Suprapubic skin (tissue), 3 donors: ENCODE measurements around the gene PRSS22.

ENCODE experiments used
- POLR2A ChIP-seq, 2 donors: fragments of 450-650 bp; IDR thresholded peaks; one replicate each; pipeline ENCODE4 v1.6.1; 2017; ENCODE audit warnings: antibody characterized with exemption in 2 of 2, mild to moderate bottlenecking in 2 of 2, moderate library complexity in 2 of 2
- TF ChIP-seq, protein P1 (sequence below), 2 donors: fragments of 200-600 bp in 1 of 2; fragments of 450-650 bp in 1 of 2; sonication (generic) in 1 of 2; IDR thresholded peaks; one replicate each; pipeline ENCODE4 v1.5.1; 2016 to 2019; ENCODE audit warnings: antibody characterized with exemption in 2 of 2, mild to moderate bottlenecking in 1 of 2, moderate library complexity in 1 of 2

DNA sequence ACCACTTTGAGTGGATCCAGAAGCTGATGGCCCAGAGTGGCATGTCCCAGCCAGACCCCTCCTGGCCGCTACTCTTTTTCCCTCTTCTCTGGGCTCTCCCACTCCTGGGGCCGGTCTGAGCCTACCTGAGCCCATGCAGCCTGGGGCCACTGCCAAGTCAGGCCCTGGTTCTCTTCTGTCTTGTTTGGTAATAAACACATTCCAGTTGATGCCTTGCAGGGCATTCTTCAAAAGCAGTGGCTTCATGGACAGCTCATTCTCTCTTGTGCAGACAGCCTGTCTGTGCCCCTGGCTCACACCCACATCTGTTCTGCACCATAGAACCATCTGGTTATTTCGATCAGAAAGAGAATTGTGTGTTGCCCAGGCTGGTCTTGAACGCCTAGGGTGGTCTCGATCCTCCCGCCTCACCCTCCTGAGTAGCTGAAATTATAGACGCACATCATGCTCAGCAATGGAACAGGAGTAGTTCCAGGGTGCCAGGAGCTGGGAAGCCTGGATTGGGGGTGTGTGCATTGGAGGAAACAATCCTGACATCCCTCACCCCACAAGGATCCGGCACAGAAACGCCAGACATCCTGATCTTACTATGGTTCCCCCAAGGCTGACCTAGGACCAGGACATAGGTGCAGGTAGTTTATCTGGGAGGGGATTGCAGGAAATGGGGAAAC is 36.3 kb downstream of the PRSS22 start:
- TF ChIP-seq, protein P1, sequence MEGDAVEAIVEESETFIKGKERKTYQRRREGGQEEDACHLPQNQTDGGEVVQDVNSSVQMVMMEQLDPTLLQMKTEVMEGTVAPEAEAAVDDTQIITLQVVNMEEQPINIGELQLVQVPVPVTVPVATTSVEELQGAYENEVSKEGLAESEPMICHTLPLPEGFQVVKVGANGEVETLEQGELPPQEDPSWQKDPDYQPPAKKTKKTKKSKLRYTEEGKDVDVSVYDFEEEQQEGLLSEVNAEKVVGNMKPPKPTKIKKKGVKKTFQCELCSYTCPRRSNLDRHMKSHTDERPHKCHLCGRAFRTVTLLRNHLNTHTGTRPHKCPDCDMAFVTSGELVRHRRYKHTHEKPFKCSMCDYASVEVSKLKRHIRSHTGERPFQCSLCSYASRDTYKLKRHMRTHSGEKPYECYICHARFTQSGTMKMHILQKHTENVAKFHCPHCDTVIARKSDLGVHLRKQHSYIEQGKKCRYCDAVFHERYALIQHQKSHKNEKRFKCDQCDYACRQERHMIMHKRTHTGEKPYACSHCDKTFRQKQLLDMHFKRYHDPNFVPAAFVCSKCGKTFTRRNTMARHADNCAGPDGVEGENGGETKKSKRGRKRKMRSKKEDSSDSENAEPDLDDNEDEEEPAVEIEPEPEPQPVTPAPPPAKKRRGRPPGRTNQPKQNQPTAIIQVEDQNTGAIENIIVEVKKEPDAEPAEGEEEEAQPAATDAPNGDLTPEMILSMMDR (IDR thresholded peaks at IDR 0.05): no peak
- TF ChIP-seq POLR2A (IDR thresholded peaks at IDR 0.05): no peak
